SK-N-MC (cell line): ENCODE data around the gene MMP2.

ENCODE experiments used
- DNase-seq: peaks from one replicate; pipeline ENCODE4 v3.0.0-alpha.2; 2011; ENCODE audit warnings: low read depth, low spot score
- H3K27ac ChIP-seq: fragments of 200-600 bp; sonication (generic); 2 replicates; pipeline ENCODE4 v1.5.1; 2016; ENCODE audit warnings: mixed run types
- H3K36me3 ChIP-seq: fragments of 200-600 bp; sonication (generic); 2 replicates; pipeline ENCODE4 v1.6.1; 2017; ENCODE audit warnings: antibody characterized with exemption, low read length, mixed read lengths; ENCODE audit not compliant: insufficient read depth
- H3K4me3 ChIP-seq: fragments of 200-600 bp; sonication (generic); 2 replicates; pipeline ENCODE4 v1.5.1; 2016
- H3K9ac ChIP-seq: fragments of 200-600 bp; sonication (generic); 2 replicates; pipeline ENCODE4 v1.8.0; 2017; ENCODE audit warnings: mixed run types, mixed read lengths; ENCODE audit not compliant: insufficient read length
- H3K9me3 ChIP-seq: fragments of 200-600 bp; sonication (generic); 2 replicates; pipeline ENCODE4 v1.6.1; 2017; ENCODE audit warnings: low read depth, mild to moderate bottlenecking, antibody characterized with exemption, low read length, moderate library complexity, mixed read lengths
- EZH2 ChIP-seq: fragments of 200-600 bp; sonication (generic); IDR thresholded peaks from one replicate; pipeline ENCODE4 v1.6.1; 2017; ENCODE audit warnings: antibody characterized with exemption
- FOXP2 ChIP-seq: optimal IDR thresholded peaks from 2 replicates; pipeline ENCODE3; 2011; ENCODE audit warnings: mild to moderate bottlenecking, moderate library complexity; ENCODE audit not compliant: insufficient read depth; ENCODE audit errors: extremely low read length, control extremely low read depth
- POLR2AphosphoS5 ChIP-seq: IDR thresholded peaks from 2 replicates; pipeline ENCODE4 v1.6.1; 2012; ENCODE audit warnings: mild to moderate bottlenecking, low read depth, low read length, borderline replicate concordance

Gene MMP2

GRCh38 chr16:55482056-55482455, 3.1 kb downstream of the MMP2 start:
- H3K36me3 ChIP-seq, result no peaks in the 10 kb centered on the region
- no peak overlapping the region for H3K27ac ChIP-seq

GRCh38 chr16:55487048-55487803, 8.2 kb downstream of the MMP2 start:
- no peak overlapping the region for H3K27ac ChIP-seq
- H3K9ac ChIP-seq, result no peak overlapping the region
- no peak for DNase-seq
- H3K36me3 ChIP-seq, result no peaks in the 10 kb centered on the region
- H3K4me3 ChIP-seq, result no peak overlapping the region
- no peak for TF ChIP-seq POLR2AphosphoS5
- no peak for TF ChIP-seq EZH2
- TF ChIP-seq FOXP2, result no peak
- no peaks in the 10 kb centered on the region for H3K9me3 ChIP-seq

More at GRCh38 chr16:55482056-55482455, 3.1 kb downstream of the MMP2 start:
- Histone ChIP-seq H3K9me3 (no peaks in the 10 kb centered on the region), H3K9ac (no peak overlapping the region), H3K4me3 (no peak overlapping the region)
- TF ChIP-seq EZH2 (no peak), FOXP2 (no peak), POLR2AphosphoS5 (no peak)
- no peak for DNase-seq

GRCh38 chr16:55488306-55488705, 9.3 kb downstream of the MMP2 start:
- TF ChIP-seq EZH2 (no peak), FOXP2 (no peak), POLR2AphosphoS5 (no peak)
- Histone ChIP-seq H3K9me3 (no peaks in the 10 kb centered on the region), H3K4me3 (no peak overlapping the region), H3K9ac (no peak overlapping the region), H3K36me3 (no peaks in the 10 kb centered on the region), H3K27ac (no peak overlapping the region)
- DNase-seq, result no peak

- Histone ChIP-seq H3K9me3 (no peaks in the 10 kb centered on the region), H3K4me3 (no peak overlapping the region), H3K36me3 (no peaks in the 10 kb centered on the region), H3K27ac (no peak overlapping the region), H3K9ac (no peak overlapping the region)
- no peak for TF ChIP-seq FOXP2
- no peak for TF ChIP-seq POLR2AphosphoS5
- TF ChIP-seq EZH2, result no peak
- DNase-seq, result no peak
These were observed 10.3 kb downstream of the MMP2 start for GRCh38 chr16:55489119-55489955.

- H3K27ac ChIP-seq, result no peak overlapping the region
- no peaks in the 10 kb centered on the region for H3K9me3 ChIP-seq
- no peaks in the 10 kb centered on the region for H3K36me3 ChIP-seq
- no peak for TF ChIP-seq FOXP2
- no peak for TF ChIP-seq POLR2AphosphoS5
- no peak for TF ChIP-seq EZH2
- DNase-seq, result no peak
- H3K9ac ChIP-seq, result no peak overlapping the region
- H3K4me3 ChIP-seq, result no peak overlapping the region
These were observed 10.9 kb downstream of the MMP2 start for GRCh38 chr16:55489956-55490265.

GRCh38 chr16:55490301-55490700, 11.3 kb downstream of the MMP2 start:
- Histone ChIP-seq H3K36me3 (no peaks in the 10 kb centered on the region), H3K4me3 (no peak overlapping the region), H3K9me3 (no peaks in the 10 kb centered on the region), H3K9ac (no peak overlapping the region), H3K27ac (no peak overlapping the region)
- DNase-seq, result no peak
- no peak for TF ChIP-seq EZH2
- no peak for TF ChIP-seq FOXP2
- TF ChIP-seq POLR2AphosphoS5, result no peak

GRCh38 chr16:55491691-55492090, 12.7 kb downstream of the MMP2 start:
- H3K9me3 ChIP-seq, result no peaks in the 10 kb centered on the region
- H3K9ac ChIP-seq, result no peak overlapping the region
- H3K36me3 ChIP-seq, result no peaks in the 10 kb centered on the region
- no peak for TF ChIP-seq EZH2
- no peak for TF ChIP-seq POLR2AphosphoS5
- no peak for TF ChIP-seq FOXP2
- H3K27ac ChIP-seq, result no peak overlapping the region
- H3K4me3 ChIP-seq, result no peak overlapping the region
- no peak for DNase-seq

GRCh38 chr16:55492756-55493380, 13.9 kb downstream of the MMP2 start:
- Histone ChIP-seq H3K4me3 (no peak overlapping the region), H3K36me3 (no peaks in the 10 kb centered on the region), H3K27ac (no peak overlapping the region), H3K9me3 (no peaks in the 10 kb centered on the region), H3K9ac (no peak overlapping the region)
- TF ChIP-seq EZH2 (no peak), FOXP2 (no peak), POLR2AphosphoS5 (no peak)
- no peak for DNase-seq
